Ishikawa (cell line): ENCODE data around the gene DACT2.

Experiments
- CEBPB ChIP-seq: IDR thresholded peaks from 2 replicates; pipeline ENCODE4 v1.6.1; 2012
- CREB1 ChIP-seq: IDR thresholded peaks from 2 replicates; pipeline ENCODE4 v1.6.1; 2012; ENCODE audit warnings: low read depth
- EGR1 ChIP-seq: IDR thresholded peaks from 2 replicates; pipeline ENCODE4 v1.6.1; 2012
- EP300 ChIP-seq: IDR thresholded peaks from 2 replicates; pipeline ENCODE4 v1.6.1; 2012; ENCODE audit warnings: borderline replicate concordance
- FOXM1 ChIP-seq: IDR thresholded peaks from 2 replicates; pipeline ENCODE4 v1.6.1; 2012; ENCODE audit warnings: low read depth, borderline replicate concordance
- MAX ChIP-seq: IDR thresholded peaks from 2 replicates; pipeline ENCODE4 v1.6.1; 2012
- NFIC ChIP-seq: IDR thresholded peaks from 2 replicates; pipeline ENCODE4 v1.6.1; 2012
- RAD21 ChIP-seq: IDR thresholded peaks from 2 replicates; pipeline ENCODE4 v1.6.1; 2012; ENCODE audit warnings: low read depth
- TAF1 ChIP-seq: IDR thresholded peaks from 2 replicates; pipeline ENCODE4 v1.6.1; 2012; ENCODE audit warnings: low read depth, mild to moderate bottlenecking
- TCF12 ChIP-seq: IDR thresholded peaks from 2 replicates; pipeline ENCODE4 v1.6.1; 2012; ENCODE audit warnings: low read depth
- TEAD4 ChIP-seq: IDR thresholded peaks from 2 replicates; pipeline ENCODE4 v1.6.1; 2012
- YY1 ChIP-seq: IDR thresholded peaks from 2 replicates; pipeline ENCODE4 v1.6.1; 2012; ENCODE audit warnings: low read depth
- ZBTB7A ChIP-seq: IDR thresholded peaks from 2 replicates; pipeline ENCODE4 v1.6.1; 2012; ENCODE audit warnings: low read depth
- TF ChIP-seq, protein P1 (sequence below): IDR thresholded peaks from 2 replicates; pipeline ENCODE4 v1.6.1; 2012
- TF ChIP-seq, protein P2 (sequence below): IDR thresholded peaks from 2 replicates; pipeline ENCODE4 v1.6.1; 2012; ENCODE audit warnings: low read depth, mild to moderate bottlenecking

DACT2 gene

GRCh38 chr6:168275168-168275567 is 44.4 kb downstream of the DACT2 start:
- TF ChIP-seq CEBPB (no peak), EP300 (no peak), TCF12 (no peak), ZBTB7A (no peak), NFIC (no peak), TAF1 (no peak), CREB1 (no peak), MAX (no peak), FOXM1 (no peak), YY1 (no peak), EGR1 (no peak), TEAD4 (no peak), RAD21 (no peak)
- TF ChIP-seq, protein P1, sequence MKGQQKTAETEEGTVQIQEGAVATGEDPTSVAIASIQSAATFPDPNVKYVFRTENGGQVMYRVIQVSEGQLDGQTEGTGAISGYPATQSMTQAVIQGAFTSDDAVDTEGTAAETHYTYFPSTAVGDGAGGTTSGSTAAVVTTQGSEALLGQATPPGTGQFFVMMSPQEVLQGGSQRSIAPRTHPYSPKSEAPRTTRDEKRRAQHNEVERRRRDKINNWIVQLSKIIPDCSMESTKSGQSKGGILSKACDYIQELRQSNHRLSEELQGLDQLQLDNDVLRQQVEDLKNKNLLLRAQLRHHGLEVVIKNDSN = no peak
- TF ChIP-seq, protein P2, sequence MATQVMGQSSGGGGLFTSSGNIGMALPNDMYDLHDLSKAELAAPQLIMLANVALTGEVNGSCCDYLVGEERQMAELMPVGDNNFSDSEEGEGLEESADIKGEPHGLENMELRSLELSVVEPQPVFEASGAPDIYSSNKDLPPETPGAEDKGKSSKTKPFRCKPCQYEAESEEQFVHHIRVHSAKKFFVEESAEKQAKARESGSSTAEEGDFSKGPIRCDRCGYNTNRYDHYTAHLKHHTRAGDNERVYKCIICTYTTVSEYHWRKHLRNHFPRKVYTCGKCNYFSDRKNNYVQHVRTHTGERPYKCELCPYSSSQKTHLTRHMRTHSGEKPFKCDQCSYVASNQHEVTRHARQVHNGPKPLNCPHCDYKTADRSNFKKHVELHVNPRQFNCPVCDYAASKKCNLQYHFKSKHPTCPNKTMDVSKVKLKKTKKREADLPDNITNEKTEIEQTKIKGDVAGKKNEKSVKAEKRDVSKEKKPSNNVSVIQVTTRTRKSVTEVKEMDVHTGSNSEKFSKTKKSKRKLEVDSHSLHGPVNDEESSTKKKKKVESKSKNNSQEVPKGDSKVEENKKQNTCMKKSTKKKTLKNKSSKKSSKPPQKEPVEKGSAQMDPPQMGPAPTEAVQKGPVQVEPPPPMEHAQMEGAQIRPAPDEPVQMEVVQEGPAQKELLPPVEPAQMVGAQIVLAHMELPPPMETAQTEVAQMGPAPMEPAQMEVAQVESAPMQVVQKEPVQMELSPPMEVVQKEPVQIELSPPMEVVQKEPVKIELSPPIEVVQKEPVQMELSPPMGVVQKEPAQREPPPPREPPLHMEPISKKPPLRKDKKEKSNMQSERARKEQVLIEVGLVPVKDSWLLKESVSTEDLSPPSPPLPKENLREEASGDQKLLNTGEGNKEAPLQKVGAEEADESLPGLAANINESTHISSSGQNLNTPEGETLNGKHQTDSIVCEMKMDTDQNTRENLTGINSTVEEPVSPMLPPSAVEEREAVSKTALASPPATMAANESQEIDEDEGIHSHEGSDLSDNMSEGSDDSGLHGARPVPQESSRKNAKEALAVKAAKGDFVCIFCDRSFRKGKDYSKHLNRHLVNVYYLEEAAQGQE = no peak

GRCh38 chr6:168274037-168274952 is 45.3 kb downstream of the DACT2 start:
- no peak for TF ChIP-seq EGR1
- no peak for TF ChIP-seq MAX
- TF ChIP-seq, protein P2 = no peak
- TF ChIP-seq, protein P1 = no peak
- TF ChIP-seq FOXM1 = no peak
- TF ChIP-seq EP300 = no peak
- no peak for TF ChIP-seq YY1

- TF ChIP-seq, protein P2 = no peak
- TF ChIP-seq TAF1 = no peak
- TF ChIP-seq ZBTB7A = no peak
- no peak for TF ChIP-seq YY1
- no peak for TF ChIP-seq CREB1
- TF ChIP-seq EP300 = no peak
- no peak for TF ChIP-seq TEAD4
- TF ChIP-seq NFIC = no peak
- TF ChIP-seq CEBPB = no peak
- TF ChIP-seq MAX = no peak
- no peak for TF ChIP-seq RAD21
- TF ChIP-seq, protein P1 = no peak
- no peak for TF ChIP-seq FOXM1
- no peak for TF ChIP-seq TCF12
These were observed 46.0 kb downstream of the DACT2 start for GRCh38 chr6:168273441-168274036.
